ENCODE data around the gene VGLL4.

DNA sequence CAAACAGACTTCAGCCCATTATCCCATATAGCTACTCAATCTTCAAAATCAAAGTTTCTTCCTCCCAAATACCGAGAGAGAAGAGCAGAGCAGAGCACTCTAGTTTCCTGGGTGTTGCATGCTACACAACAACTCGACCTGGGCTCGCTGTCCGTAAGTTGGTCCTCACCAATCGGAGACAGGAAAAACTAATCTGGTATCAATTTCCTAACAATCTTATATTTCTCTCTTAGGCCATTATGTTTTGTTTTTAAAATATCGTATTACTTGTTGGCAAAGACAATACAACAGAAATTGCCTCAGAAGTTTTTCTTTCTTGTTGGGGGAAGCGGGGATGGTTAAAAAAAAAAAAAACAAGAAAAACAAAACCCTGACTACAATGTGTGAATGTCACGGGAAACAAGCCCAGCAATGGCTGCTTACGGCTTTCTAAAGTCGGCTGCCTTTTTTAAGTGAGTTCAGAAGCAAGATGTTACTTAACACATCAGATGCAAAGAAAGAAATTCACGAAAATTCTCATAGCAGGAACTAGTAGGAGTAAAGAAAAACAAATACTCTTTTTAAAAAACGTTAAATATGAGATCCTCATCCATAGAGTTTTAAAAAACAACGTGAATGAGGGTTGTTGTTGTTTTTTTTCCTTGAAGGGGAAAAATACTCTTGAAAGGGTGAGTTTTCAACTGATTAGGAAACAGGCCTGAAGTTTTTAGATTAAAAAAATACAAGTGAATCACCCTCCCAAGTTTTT lies 1.9 kb downstream of the VGLL4 start:
- TF ChIP-seq, protein P1, sequence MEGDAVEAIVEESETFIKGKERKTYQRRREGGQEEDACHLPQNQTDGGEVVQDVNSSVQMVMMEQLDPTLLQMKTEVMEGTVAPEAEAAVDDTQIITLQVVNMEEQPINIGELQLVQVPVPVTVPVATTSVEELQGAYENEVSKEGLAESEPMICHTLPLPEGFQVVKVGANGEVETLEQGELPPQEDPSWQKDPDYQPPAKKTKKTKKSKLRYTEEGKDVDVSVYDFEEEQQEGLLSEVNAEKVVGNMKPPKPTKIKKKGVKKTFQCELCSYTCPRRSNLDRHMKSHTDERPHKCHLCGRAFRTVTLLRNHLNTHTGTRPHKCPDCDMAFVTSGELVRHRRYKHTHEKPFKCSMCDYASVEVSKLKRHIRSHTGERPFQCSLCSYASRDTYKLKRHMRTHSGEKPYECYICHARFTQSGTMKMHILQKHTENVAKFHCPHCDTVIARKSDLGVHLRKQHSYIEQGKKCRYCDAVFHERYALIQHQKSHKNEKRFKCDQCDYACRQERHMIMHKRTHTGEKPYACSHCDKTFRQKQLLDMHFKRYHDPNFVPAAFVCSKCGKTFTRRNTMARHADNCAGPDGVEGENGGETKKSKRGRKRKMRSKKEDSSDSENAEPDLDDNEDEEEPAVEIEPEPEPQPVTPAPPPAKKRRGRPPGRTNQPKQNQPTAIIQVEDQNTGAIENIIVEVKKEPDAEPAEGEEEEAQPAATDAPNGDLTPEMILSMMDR (IDR thresholded peaks at IDR 0.05) = no peak
- no peak for TF ChIP-seq EZH2phosphoT487 (IDR thresholded peaks at IDR 0.05)

Measured in neural progenitor cell (in vitro differentiated cells).